ENCODE data around the gene TCF7. TPM values are rescaled to one million over a fixed set of nuclear protein-coding genes. Genes with fewer than 3 reads are reported as not detected.
A peak's percentile ranks its signal among the peaks of the same experiment; 100 is the strongest.

Gene TCF7
- total RNA-seq, 1 donor from 2014 or later = 3.0 TPM

DNA sequence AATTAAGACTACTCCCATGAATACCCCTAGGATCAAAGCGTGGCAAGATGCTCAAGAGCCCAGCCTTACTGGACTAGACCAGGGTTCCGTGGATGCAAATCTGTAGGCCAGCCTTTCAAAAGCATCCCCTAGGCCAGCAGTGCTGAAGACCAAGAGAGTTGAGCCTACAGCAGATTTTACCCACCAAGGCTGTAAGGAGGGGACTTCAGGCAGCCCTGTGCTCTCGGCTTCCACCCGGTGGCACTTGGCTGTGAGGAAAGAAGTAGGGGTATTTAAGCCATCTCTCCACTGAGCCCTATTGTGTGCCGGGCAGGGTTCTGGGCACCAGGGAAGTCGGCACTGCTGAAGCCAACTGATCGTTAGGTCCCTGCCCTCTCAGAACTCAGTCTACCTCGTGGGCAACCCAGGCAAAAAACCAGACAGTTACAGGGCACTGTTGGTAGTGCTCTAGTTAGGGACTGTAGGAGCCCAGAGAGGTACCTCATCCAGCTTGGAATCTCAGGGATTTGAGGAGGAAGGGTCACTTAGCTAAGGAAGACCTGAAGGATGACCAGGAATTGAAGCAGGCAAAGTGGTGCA, 25.5 kb downstream of the TCF7 start:
- Histone ChIP-seq H3K4me3 (no peak overlapping the region), H3K9me3 (replicated peaks) (no peaks in the 10 kb centered on the region), H3K27ac (replicated peaks) (no peak overlapping the region), H3K27me3 (ENCODE audit: low read depth) (no peaks in the 10 kb centered on the region), H3K36me3 (peaks cover 46% of the 10 kb centered on the region), H3K4me1 (peaks cover 29% of the 10 kb centered on the region)
- peak; percentile 13 for DNase-seq
- TF ChIP-seq, protein P1, sequence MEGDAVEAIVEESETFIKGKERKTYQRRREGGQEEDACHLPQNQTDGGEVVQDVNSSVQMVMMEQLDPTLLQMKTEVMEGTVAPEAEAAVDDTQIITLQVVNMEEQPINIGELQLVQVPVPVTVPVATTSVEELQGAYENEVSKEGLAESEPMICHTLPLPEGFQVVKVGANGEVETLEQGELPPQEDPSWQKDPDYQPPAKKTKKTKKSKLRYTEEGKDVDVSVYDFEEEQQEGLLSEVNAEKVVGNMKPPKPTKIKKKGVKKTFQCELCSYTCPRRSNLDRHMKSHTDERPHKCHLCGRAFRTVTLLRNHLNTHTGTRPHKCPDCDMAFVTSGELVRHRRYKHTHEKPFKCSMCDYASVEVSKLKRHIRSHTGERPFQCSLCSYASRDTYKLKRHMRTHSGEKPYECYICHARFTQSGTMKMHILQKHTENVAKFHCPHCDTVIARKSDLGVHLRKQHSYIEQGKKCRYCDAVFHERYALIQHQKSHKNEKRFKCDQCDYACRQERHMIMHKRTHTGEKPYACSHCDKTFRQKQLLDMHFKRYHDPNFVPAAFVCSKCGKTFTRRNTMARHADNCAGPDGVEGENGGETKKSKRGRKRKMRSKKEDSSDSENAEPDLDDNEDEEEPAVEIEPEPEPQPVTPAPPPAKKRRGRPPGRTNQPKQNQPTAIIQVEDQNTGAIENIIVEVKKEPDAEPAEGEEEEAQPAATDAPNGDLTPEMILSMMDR (IDR thresholded peaks at IDR 0.05; ENCODE audit: borderline replicate concordance) = no peak
- intact Hi-C loops (cut with micrococcal nuclease) = loop anchor here (5.0 kb wide), 1 partner anchor 98 kb away; no protein-coding TSS in a partner anchor

DNA sequence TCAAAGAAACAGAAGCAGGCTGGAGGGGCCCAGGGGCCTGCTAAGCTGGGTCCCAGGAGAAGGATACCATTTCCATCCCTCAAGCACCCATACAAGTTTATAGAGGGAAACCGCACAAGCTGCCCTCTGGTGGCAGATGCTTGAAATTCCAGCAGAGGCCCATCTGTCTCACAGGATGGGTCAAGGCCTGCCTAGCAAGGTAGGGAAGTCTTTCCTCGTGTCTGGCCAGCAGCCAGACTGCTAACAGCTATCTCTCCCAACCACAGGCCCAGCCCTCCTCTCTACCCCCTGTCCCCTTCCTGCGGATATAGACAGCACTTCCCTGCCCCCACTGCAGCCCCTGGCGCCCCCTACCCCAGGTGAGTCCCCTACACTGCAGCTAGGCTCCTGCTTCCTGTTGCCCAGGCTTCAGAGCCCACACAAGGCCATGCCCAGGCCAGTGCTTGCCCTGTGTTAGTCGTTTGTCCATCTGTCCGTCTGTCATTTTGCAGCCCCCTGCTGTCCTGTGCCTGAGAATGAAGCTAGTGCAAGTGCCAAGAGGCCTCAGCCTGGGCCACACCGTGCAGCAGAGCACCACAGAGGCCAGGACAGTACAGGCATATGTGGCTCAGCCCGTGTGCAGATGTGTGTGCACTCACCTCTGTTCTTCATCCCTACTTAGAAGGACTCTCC, 26.2 kb downstream of the TCF7 start:
- peak; percentile 56 for DNase-seq
- TF ChIP-seq, protein P1 (IDR thresholded peaks at IDR 0.05; ENCODE audit: borderline replicate concordance) = peak; percentile 85
- Histone ChIP-seq H3K4me3 (no peak overlapping the region), H3K36me3 (peaks cover 49% of the 10 kb centered on the region), H3K27me3 (ENCODE audit: low read depth) (no peaks in the 10 kb centered on the region), H3K9me3 (replicated peaks) (no peaks in the 10 kb centered on the region), H3K27ac (replicated peaks) (no peak overlapping the region), H3K4me1 (peaks cover 36% of the 10 kb centered on the region)
- intact Hi-C loops (cut with micrococcal nuclease) = loop anchor here (5.0 kb wide), 1 partner anchor 98 kb away; no protein-coding TSS in a partner anchor

DNA sequence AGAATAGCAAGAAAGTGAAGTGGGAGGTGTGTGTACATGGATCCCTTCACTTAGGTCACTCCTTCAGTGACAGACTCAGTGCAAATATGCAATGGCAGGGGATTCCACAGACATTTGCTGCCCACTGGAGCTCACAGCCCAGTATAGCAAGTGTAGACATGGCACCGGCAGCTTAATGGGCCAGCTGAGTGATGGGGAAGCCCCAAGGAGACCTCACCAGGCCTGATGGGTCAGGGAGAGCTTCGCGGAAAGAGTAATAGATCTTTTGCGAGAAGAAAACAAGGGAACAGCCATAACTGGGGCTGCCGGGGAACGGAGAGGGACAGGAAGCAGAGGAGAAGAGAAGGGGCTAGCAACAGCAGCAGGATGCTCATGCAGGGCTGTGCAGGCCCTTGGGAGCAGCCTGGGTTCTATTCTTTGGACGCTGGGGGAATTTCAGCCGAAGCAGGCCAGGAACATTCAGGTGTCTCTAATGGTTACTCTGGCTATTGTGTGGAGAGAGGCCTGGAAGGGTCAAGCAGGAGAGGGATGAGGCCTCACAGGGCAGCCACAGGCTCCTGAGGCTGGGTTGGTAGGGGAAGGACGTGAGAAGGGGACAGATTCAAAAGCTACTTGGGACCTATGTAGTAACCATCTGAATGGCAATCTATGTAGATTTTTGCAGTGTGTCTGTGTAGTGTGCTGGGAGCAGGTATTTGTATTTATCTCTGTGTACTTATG, 27.0 kb downstream of the TCF7 start:
- intact Hi-C loops (cut with micrococcal nuclease) = loop anchor here (5.0 kb wide), 1 partner anchor 99 kb away; no protein-coding TSS in a partner anchor
- H3K27ac ChIP-seq (replicated peaks) = no peak overlapping the region
- no peaks in the 10 kb centered on the region for H3K9me3 ChIP-seq (replicated peaks)
- no peak overlapping the region for H3K4me3 ChIP-seq
- H3K36me3 ChIP-seq = peaks cover 47% of the 10 kb centered on the region
- TF ChIP-seq, protein P1 (IDR thresholded peaks at IDR 0.05; ENCODE audit: borderline replicate concordance) = no peak
- DNase-seq = no peak
- H3K4me1 ChIP-seq = peaks cover 43% of the 10 kb centered on the region
- no peaks in the 10 kb centered on the region for H3K27me3 ChIP-seq (ENCODE audit: low read depth)

DNA sequence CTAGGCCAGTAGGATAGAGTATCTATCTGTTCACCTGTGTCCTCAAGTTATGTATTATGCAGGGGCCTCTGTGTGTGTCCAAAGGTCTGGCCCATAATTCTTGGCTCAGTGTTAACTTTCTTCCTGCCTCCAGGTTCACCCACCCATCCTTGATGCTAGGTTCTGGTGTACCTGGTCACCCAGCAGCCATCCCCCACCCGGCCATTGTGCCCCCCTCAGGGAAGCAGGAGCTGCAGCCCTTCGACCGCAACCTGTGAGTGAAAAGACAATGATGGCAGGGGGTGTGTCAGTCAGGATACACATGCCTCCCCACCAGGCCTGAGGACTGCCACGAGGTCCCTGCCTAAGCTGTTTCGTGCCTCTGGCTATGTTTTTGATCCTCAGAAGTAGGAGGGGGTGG, 27.6 kb downstream of the TCF7 start:
- no peak for DNase-seq
- Histone ChIP-seq H3K27me3 (ENCODE audit: low read depth) (no peaks in the 10 kb centered on the region), H3K4me1 (peaks cover 47% of the 10 kb centered on the region), H3K27ac (replicated peaks) (no peak overlapping the region), H3K9me3 (replicated peaks) (no peaks in the 10 kb centered on the region), H3K36me3 (peaks cover 43% of the 10 kb centered on the region), H3K4me3 (no peak overlapping the region)
- intact Hi-C loops (cut with micrococcal nuclease) = loop anchor here (5.0 kb wide), 1 partner anchor 100 kb away; no protein-coding TSS in a partner anchor
- TF ChIP-seq, protein P1 (IDR thresholded peaks at IDR 0.05; ENCODE audit: borderline replicate concordance) = no peak

DNA sequence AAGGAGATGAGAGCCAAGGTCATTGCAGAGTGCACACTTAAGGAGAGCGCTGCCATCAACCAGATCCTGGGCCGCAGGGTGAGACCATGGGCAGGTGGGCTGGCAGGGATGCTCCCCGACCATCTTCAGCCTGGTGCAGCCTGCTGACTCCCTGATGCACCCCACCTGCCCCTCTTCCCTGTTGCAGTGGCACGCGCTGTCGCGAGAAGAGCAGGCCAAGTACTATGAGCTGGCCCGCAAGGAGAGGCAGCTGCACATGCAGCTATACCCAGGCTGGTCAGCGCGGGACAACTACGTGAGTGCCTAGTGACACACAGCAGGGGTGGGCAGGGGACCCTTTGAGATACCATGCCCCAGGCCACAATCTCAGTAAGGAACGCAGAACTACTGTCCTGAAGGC, 28.3 kb downstream of the TCF7 start:
- Histone ChIP-seq H3K27me3 (ENCODE audit: low read depth) (no peaks in the 10 kb centered on the region), H3K27ac (replicated peaks) (no peak overlapping the region), H3K4me1 (peaks cover 51% of the 10 kb centered on the region), H3K4me3 (no peak overlapping the region), H3K9me3 (replicated peaks) (no peaks in the 10 kb centered on the region), H3K36me3 (peaks cover 50% of the 10 kb centered on the region)
- intact Hi-C loops (cut with micrococcal nuclease) = loop anchor here (5.0 kb wide), 1 partner anchor 101 kb away; no protein-coding TSS in a partner anchor
- DNase-seq = no peak
- TF ChIP-seq, protein P1 (IDR thresholded peaks at IDR 0.05; ENCODE audit: borderline replicate concordance) = no peak

Measured in left ventricle myocardium inferior (tissue), 1 donor.